Left cardiac atrium (tissue), 4 donors: ENCODE results near the gene KATNBL1. TPM values are rescaled to one million over a fixed set of nuclear protein-coding genes. Genes with fewer than 3 reads are reported as not detected.
"Not testable (repeated sequence)": the region's sequence is repeated elsewhere in the genome, so short reads cannot be mapped to it uniquely, and the experiment has no call there.

Source experiments
- ATAC-seq, 2 donors: fragments of 200-7000 bp; cut with Tn5 transposase; one replicate each; pipeline ENCODE4 v1.9.1; 2020; ENCODE audit warnings: mild to moderate bottlenecking in 2 of 2, moderate library complexity in 2 of 2
- DNase-seq: peaks from one replicate; pipeline ENCODE4 v3.0.0-alpha.2; 2020
- intact Hi-C, 2 donors: fragments of 100-400 bp; cut with DNase I; formaldehyde crosslinking; loops; one replicate each; pipeline versions ENCODE4 v1.14.1 to v1.15.1; 2022 to 2023
- total RNA-seq, 2 donors: library from RNA; stranded (reverse); fragmentation: NEBNext Ultra II Directional; extraction: Animal tissue kit (Norgen Biotek cat#: 25700); gene quantifications; one replicate each; pipeline ENCODE4 v1.2.1, GENCODE V29; 2021
- donor health status: DM: no; HTN: yes; CAD: no.
- donor health status: DM: no; HTN: yes; CAD: no; lungs with severe emphysema.
- donor health status: DM: yes; HTN: yes; CAD: no.
- donor health status: Dilated cardiomyopathy.

Gene KATNBL1
- total RNA-seq, 2 donors from 2014 or later, result 18.9 to 24.8 TPM

- intact Hi-C loops, result no loop called here
- ATAC-seq (no peak), DNase-seq (no peak)
Measured at GRCh38 chr15:34126522-34126921, 83.4 kb downstream of the KATNBL1 start.

- intact Hi-C loops, result no loop called here
- no peak for ATAC-seq
- DNase-seq, result no peak
Measured at GRCh38 chr15:34125945-34126344, 84.0 kb downstream of the KATNBL1 start.

- intact Hi-C loops, result no loop called here
- DNase-seq (no peak), ATAC-seq (no peak)
Measured at GRCh38 chr15:34124651-34125050, 85.2 kb downstream of the KATNBL1 start.

GRCh38 chr15:34122771-34123183, 87.1 kb downstream of the KATNBL1 start:
- no peak for DNase-seq
- no peak for ATAC-seq
- intact Hi-C loops, result no loop called here

- DNase-seq, ATAC-seq, intact Hi-C loops: not testable (repeated sequence)
Measured at GRCh38 chr15:34121786-34122185, 88.1 kb downstream of the KATNBL1 start.

- ATAC-seq, intact Hi-C loops, DNase-seq: not testable (repeated sequence)
Measured at GRCh38 chr15:34120420-34120819, 89.5 kb downstream of the KATNBL1 start.

- ATAC-seq, result no peak
- intact Hi-C loops, result no loop called here
Measured at GRCh38 chr15:34119291-34119690, 90.6 kb downstream of the KATNBL1 start.

GRCh38 chr15:34116620-34117019, 93.3 kb downstream of the KATNBL1 start:
- intact Hi-C loops, result no loop called here
- no peak for ATAC-seq
- no peak for DNase-seq

More at GRCh38 chr15:34119291-34119690, 90.6 kb downstream of the KATNBL1 start:
- DNase-seq, result no peak

- DNase-seq (no peak), ATAC-seq (no peak)
- intact Hi-C loops, result loop anchor here in 1 of 2 donors (5.0 kb wide), 1 partner anchor 98 kb away; the partner anchor contains the start of gene KATNBL1
Measured at GRCh38 chr15:34114739-34115138, 95.2 kb downstream of the KATNBL1 start.

- DNase-seq (no peak), ATAC-seq (no peak)
- intact Hi-C loops, result loop anchor here in 1 of 2 donors (5.0 kb wide), 1 partner anchor 98 kb away; the partner anchor contains the start of gene KATNBL1
Measured at GRCh38 chr15:34114215-34114614, 95.7 kb downstream of the KATNBL1 start.

- ATAC-seq (no peak), DNase-seq (no peak)
- intact Hi-C loops, result loop anchor here in 1 of 2 donors (5.0 kb wide), 1 partner anchor 101 kb away; the partner anchor contains the start of gene KATNBL1
Measured at GRCh38 chr15:34111488-34111887, 98.4 kb downstream of the KATNBL1 start.

- intact Hi-C loops, result loop anchor here (5.0 to 10.0 kb wide), 2 partner anchors 102 to 255 kb away; partner anchors contain the start of genes KATNBL1 (in 2 of the 2) and LPCAT4 (in 1 of the 2)
- DNase-seq, result no peak
- no peak for ATAC-seq
Measured at GRCh38 chr15:34109797-34110663, 99.9 kb downstream of the KATNBL1 start.

- intact Hi-C loops, result loop anchor here in 1 of 2 donors (5.0 to 10.0 kb wide), 2 partner anchors 105 to 257 kb away; partner anchors contain the start of genes KATNBL1 and LPCAT4
- DNase-seq, result no peak
- ATAC-seq, result no peak
Measured at GRCh38 chr15:34107315-34107714, 102.6 kb downstream of the KATNBL1 start.

GRCh38 chr15:34106423-34106822, 103.5 kb downstream of the KATNBL1 start:
- intact Hi-C loops, result loop anchor here in 1 of 2 donors (5.0 to 10.0 kb wide), 2 partner anchors 106 to 258 kb away; partner anchors contain the start of genes KATNBL1 and LPCAT4
- ATAC-seq, result no peak
- no peak for DNase-seq

- DNase-seq (no peak), ATAC-seq (peak in 1 of 2 donors; percentile 21)
- intact Hi-C loops, result loop anchor here in 1 of 2 donors (5.0 to 10.0 kb wide), 2 partner anchors 120 to 262 kb away; partner anchors contain the start of gene LPCAT4
Measured at GRCh38 chr15:34102175-34102925, 107.5 kb downstream of the KATNBL1 start.

GRCh38 chr15:34101366-34102174, 108.3 kb downstream of the KATNBL1 start, which contains the start of the genes EMC7 and PGBD4:
Gene EMC7, minus strand, starts transcription at chr15:34101862. Its CDS starts 23 bp downstream, at chr15:34101839.
Gene PGBD4, plus strand, starts transcription at chr15:34102083. Its CDS starts 449 bp downstream, at chr15:34102532.
- peak; percentile 100 for ATAC-seq
- intact Hi-C loops, result loop anchor here in 1 of 2 donors (5.0 to 10.0 kb wide), 2 partner anchors 121 to 263 kb away; partner anchors contain the start of gene LPCAT4
- DNase-seq, result peak; percentile 99

- intact Hi-C loops, result loop anchor here in 1 of 2 donors (5.0 to 10.0 kb wide), 2 partner anchors 122 to 265 kb away; partner anchors contain the start of gene LPCAT4
- no peak for ATAC-seq
- DNase-seq, result no peak
Measured at GRCh38 chr15:34099914-34100313, 110.0 kb downstream of the KATNBL1 start.
